NCI-H510A (cell line): ENCODE results near the gene RNF207.
"Not testable (repeated sequence)": the region's sequence is repeated elsewhere in the genome, so short reads cannot be mapped to it uniquely, and the experiment has no call there.

Source experiments
- DNase-seq: peaks from one replicate; lab custom pipeline; 2025; lab: John Stamatoyannopoulos, UW

RNF207 gene

DNA sequence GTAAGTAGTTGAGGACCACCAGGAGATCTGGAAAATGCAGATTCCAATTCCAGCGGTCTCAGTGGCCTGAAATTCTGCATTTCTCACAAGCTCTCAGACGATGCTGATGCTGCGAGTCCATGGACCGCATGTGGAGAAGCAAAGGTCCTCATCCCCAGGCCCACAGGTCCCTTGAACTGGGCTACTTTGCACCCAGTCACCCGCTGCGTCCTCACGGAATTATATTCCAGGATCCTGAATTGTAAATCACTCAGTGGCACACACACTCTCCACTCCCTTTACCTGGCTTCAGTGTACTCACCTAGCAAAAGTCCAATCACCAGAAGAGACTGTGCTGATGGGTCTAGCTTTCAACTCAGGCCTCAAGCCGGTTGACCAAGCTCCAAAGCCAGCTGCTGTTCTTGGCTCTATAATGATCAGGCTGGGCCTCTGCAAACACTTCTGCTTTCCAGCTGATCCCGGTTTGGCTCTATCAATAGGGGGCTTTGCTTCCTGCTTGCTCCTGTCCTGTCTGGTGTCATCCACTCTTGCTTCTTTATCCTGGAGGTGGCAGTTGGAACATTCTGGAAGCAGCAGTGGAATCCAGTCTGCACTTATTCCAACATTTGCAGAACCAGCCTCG, 5.6 kb upstream of the RNF207 start:
- peak; percentile 66 for DNase-seq

DNA sequence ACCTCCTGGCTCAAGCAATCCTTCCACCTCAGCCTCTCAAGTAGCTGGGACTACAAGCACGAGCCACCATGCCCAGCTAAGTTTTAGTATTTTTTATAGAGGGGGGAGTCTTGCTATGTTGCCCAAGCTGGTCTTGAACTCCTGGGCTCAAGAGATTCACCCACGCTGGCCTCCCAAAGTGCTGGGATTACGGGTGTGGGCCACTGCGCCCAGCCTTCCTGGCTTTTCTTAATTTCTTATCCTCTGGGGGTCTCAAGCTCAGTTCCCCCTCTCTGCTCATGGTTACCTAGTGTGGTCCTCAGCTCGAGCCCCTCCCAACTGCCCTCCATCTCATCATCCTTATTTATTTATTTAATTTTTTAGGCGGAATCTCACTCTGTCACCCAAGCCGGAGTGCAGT, 3.7 kb upstream of the RNF207 start:
- DNase-seq: no peak

DNA sequence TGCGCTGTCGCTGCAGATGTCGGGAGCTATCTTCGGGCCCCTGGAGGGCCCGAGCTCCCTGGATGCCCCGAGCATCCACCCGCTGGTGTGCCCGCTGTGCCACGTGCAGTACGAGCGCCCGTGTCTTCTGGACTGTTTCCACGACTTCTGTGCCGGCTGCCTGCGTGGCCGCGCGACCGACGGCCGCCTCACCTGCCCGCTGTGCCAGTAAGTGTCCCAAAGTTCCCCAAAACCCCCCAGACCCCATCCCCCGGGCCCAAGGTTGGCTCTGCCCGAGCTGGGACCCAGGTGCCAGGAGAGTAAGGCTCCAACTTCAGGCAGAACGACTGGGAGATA, 569 bp downstream of the RNF207 start:
- no peak for DNase-seq

DNA sequence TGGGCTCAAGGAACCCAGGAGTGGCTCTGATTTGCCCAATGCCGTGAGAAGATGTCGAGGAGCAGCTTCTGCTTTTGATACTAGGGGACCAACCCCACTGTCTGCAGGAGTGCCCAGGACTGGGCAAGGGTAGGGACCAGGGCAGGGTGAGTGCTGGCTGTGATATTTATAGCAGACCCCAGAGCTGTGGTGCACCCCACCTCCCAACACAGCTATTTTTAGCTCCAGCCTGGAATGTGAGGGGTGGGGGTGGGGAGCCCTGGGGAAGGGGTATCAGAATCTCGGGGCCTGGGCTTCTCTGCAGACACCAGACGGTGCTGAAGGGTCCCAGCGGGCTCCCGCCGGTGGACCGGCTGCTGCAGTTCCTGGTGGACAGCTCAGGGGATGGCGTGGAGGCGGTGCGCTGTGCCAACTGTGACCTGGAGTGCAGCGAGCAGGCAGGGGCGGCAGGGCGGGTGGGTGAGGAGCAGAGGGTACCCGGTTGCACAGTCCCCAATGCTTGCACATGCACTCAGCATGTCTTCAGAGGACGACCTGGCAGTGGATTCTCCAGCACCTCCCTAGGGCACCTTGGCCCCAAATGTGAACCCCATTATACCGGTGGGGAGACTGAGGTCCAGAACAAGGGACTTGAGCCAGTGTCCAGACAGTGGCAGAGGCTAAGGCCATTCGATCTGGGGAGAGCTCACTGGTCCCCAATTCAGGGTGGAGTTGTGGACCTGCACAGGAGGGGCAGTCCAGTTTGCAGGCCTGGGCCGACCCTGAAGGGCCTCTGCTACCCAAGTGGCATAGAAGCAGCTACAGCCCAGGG, 1.4 kb downstream of the RNF207 start:
- no peak for DNase-seq

DNA sequence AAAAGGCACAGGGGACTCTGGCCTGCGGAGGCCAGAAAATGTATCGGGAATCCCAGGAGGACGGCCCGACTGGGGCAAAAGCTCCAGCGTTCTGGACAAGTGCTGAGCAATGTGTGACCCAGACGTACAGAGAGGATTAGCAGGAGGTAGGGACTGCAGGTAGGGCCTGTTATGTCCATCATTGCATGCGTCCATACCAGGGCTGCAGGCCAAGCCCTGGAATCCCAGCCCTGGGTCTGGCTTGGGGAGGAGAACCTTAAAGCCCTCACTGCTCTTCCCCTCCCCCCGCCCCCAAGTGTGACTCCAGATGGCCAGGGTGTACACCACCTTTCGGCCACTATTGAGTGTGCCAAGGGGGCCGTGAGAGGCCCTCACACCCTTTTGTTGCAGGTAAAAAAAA, 2.0 kb downstream of the RNF207 start:
- no peak for DNase-seq

DNA sequence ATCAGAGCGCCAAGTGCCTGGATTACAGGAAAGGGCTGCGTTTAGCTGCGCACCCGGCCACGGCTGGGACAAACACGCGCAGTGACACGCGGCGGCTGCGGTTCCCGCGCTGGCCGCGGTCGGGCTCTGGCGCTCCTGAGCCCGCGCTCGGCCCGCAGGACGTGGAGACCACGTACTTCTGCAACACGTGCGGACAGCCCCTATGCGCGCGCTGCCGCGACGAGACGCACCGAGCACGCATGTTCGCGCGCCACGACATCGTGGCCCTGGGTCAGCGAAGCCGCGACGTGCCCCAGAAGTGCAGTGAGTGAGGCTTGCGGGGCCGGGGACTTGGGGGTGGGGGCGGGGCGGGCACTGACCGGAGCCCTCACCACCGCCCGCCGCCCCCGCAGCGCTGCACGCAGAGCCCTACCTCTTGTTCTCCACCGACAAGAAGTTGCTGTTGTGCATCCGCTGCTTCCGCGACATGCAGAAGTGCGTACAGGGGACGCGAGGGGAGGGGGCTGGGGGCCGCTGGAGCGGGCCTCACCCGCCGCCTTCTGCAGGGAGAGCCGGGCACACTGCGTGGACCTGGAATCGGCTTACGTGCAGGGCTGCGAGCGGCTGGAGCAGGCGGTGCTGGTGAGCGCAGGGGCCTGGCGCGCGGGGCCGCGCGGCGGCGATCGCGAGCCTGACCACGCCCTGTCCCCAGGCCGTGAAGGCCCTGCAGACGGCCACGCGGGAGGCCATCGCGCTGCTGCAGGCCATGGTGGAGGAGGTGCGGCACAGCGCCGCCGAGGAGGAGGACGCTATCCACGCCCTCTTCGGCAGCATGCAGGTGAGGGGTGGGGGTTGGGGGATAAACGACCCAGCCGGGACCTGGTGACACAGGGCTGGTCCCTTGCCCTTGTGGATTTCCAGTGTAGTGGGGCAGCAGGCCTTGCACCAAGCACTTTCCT, 3.1 kb downstream of the RNF207 start:
- DNase-seq: peak; percentile 74

DNA sequence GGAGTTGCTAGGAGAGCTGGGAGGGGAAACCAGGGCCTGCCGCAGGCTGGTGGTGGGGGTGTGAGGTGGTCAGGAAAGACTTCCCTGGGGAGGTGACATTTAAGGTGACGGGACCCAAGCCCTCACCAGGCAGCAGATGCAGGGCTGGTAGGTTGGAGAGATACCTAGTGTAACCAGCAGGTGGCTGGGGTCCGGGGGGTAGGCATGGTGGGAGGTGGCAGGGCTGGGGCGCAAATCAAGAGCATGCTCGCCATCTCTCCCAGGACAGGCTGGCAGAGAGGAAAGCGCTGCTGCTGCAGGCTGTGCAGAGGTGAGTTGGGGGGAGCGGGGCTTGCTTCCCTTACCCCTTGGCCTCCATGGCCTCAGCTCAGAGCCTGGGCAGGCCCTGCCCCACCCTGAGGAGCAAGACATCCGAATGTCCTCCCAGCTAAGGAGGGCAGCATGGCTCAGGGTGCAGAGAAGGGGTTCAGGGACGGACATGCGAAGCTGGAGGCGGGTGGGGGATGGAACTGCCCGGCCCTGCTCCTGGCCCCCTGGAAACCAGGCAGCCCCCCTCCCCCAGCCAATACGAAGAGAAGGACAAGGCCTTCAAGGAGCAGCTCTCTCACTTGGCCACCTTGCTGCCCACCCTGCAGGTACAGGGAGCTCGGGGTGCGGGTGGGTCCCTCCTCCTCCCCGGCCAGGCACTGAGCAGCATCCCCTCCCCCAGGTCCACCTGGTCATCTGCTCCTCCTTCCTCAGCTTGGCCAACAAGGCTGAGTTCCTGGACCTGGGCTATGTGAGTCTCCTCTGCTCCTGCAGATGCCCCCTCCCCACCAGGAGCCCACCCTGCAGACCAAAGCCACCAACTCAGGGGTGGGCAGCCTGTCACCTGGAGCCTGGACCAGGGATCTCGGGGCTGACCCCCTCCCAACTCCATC, 4.0 kb downstream of the RNF207 start:
- peak; percentile 59 for DNase-seq

DNA sequence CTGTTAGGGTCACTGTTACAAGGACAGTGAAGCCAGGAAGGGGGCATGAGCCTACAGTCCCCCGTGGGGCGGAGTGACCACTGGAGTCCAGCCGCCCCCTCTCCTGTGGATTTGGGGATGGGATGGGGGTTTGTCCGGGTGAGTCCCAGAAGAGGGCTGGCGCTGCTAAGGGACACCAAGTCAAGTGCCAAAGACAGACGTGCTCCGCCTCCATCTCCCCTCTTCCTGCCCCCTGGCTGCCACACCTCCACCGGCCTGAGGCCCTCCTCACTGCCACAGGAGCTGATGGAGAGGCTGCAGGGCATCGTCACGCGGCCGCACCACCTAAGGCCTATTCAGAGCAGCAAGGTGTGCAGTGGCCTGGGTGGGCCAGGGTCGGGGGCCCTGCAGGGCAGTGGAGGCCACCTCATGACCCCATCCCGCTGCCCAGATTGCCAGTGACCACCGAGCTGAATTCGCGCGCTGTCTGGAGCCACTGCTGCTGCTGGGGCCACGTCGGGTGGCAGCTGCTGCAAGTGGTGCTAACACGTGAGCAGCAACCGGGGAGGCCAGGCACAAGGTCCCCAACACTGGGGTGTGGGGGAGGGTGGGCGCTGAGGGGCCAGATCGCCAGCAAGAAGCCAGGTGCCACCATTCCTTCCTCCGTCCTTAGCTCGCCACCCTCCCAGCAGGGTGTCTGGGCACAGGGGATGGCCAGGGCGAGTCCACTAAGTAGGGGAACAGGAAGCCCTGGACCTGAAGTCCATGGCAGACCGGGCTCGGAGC, 4.9 kb downstream of the RNF207 start:
- no peak for DNase-seq

DNA sequence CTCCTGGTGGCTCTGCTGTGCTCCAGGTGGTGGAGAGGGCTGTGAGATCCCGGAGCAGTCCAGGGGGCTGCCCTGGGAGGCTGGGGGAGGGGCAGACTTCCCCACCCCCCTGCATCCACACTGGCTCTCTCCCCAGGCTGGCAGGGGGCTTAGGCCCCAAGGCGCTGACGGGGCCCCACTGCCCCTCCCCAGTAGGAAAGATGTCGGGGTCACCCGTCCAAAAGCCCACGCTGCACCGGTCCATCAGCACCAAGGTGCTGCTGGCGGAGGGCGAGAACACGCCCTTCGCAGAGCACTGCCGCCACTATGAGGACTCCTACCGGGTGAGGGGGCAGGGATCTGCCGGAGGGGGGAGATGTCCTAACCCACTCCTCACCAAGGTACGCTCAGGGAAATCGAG, 5.8 kb downstream of the RNF207 start:
- no peak for DNase-seq

DNA sequence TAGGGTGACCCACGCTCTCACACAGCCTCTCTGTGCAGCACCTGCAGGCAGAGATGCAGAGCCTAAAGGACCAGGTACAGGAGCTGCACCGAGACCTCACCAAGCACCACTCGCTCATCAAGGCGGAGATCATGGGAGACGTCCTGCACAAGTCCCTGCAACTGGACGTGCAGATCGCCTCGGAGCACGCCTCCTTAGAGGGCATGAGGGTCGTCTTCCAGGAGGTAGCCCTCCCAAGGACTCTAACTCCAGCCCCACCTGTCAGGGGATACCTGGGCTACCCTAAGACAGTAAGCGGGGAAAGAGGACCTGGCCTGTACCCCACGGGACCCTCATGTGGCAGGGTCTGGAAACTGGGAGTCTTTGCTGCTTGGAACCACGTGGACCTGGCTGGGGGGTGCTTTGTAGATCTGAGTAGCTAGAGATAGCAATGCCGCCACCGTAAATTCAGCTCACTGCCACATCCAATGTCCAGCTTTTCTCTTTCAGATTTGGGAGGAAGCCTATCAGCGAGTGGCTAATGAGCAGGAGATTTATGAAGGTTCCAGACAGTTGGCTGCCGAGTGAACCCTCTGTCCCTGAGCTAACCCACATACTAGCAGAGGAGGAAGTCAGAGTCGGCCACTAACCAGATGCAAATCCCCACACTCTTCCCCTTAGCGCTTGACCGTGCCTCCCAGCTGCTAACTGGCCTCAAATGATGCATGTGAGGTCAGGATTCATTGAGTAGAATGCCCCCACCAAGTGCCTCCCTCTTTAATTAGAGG, 6.5 kb downstream of the RNF207 start:
- DNase-seq: no peak

DNA sequence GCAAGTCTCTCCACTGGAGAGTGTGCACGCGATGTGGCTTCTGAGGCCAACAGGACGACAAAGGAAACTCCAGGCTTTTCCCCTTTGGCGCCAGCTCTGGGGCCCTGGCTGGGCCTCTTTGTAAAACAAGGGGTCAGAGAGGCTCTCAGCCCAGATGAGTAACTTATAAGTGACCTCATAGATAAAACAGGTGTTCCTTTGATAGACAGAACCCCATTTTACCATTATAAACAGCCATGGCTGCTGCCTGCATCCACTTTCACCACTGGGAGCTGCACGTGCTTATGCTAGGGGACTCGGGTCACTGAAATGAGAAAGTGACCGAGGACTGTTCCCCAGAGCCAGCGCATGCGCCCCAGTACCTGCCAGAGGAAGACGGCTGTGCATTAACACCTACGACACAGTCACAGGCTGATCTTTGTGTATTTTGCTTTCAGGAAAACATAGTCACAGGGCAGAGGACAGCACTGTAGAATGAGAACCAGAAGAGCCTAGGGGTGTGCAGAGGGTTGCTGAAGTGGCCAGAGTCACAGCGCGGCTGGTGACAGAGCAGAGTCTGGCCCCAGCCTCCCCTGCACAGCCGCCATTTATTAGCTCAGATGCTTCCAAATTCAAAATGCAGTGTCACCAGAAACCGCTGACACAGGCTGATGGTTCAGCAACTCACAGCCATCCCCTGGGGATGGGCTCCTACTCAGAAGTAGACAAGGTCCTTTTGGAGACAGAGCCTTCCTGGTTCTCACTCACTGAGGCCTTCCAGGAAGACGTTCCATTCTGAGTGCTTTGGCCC, 12.7 kb downstream of the RNF207 start:
- no peak for DNase-seq

DNA sequence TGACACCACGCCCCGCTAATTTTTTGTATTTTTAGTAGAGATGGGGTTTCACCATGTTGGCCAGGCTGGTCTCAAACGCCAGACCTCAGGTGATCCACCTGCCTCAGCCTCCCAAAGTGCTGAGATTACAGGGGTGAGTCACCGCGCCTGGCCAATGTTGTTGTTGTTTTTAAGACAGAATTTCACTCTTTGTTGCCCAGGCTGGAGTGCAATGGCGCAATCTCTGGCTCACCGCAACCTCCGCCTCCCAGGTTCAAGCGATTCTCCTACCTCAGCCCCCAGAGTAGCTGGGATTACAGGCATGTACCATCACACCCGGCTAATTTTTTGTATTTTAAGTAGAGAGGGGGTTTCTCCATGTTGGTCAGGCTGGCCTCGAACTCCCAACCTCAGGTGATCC, 13.7 kb downstream of the RNF207 start:
- DNase-seq: not testable (repeated sequence)

DNA sequence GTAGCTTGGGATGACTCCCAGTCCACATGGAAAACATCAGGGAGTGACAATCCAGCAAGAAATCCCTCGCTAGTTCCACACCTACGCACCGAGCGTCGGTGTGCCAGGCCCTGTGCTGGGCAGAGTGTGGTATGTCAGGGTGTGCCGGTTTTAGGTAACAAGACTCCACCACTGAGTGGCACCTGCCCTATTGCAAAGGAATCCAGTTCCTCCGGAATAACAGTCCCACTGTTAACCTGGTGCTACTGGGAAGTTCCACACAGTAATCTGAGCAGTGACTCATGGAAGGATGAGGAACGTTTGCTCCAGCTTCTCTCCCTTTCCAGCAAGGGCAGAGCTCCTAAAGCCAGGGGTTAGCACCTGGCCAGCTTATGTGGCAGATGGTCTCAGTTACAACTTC, 14.3 kb downstream of the RNF207 start:
- DNase-seq: no peak

DNA sequence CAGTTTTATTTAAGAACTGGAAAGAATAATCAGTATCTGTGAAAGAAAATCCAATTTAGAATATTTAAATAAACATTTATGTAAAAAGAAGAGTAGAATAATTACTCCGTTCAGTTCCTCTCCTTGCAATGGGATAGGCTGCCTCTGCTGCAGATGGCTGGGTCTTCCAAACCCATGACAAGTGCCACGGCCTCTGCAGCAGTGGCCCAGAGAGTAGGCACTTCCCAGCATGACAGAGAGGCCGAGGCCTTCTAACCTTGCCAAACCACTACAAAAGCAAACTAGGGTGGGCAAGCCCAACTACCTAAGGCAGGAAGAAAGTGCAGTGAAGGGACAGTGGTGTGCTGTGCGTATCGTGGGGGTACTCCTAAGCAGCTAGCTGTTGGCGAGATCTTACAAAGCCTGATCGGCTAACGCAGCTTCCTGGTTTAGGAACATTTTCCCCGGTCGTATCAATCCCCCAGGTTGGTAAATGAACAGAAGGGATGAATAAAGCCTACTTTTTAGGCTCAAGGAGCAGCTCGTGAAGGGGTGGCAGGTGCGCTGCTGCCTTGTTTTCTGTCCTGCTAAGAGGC, 15.4 kb downstream of the RNF207 start:
- no peak for DNase-seq

DNA sequence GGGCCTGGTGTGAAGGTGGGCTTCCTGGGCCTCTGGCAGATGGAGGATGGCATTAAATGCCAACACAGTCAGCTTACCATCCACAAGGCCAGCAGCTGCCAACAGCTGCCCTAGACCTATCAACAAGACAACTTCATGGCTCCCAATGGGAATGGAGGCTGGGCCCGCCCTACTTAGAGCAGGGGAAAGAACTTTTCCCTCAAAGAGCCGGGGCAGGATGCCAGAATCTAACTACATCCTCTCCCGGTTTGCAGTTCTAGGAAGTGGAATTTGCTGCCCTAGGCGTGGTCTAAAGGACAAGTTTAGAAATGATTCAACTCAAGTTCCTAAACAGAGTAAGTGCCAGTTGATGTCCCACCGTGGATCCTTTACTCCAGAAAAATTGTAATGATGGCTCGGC, 16.7 kb downstream of the RNF207 start:
- no peak for DNase-seq

DNA sequence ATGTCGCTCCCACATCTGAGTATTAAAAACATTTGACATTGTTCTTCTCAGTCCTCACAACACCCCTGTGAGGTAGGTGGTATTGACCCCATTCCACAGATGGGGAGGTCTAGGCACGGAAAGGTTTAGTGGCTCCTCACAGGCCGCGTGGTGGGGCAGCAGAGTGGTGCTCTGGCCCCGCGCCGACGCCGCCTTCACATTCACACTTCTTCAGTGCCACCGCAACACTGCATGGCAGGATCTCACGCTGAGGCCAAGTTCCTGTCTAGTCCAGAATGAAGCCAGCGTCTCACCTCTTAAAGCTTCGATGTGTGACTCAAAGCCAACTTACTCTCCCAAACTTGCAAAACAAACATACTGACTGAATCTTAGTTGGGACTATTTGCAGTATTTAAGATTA, 17.7 kb downstream of the RNF207 start:
- DNase-seq: no peak

DNA sequence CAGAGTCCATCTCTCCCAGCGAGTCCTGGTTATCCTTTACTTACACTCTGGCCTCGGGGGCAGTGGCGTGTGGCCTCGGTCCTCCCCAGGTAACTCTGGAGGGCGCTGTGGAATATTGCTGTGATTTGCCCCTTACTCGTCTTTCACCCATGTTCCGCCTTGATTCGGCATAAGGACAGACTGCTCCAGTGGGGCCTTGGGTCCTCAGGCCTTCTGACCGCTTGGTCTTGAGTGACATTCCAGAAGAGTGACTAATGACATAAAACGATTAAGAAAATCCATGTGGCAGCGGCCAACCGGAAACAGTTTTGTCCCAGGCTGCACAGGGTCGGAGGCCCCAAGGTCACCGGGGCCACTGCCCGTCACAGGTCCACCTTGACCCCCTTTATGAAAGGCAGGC, 18.8 kb downstream of the RNF207 start:
- no peak for DNase-seq

DNA sequence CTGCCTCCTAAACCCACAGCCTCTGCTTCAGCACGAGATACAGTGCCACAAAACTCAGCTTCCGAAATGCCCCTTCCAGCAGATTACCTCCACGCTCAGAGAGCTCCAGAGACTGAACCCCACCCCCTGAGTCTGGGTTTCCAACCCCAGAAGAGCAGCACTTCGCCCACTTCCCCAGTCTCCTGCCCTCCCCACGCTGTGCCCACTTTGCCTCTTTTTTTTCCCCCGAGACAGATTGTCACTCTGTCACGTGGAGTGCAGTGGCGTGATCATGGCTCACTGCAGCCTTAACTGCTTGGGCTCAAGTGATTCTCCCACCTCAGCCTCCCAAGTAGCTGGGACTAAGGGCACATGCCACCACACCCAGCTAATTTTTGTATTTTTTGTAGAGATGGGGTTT, 19.7 kb downstream of the RNF207 start:
- no peak for DNase-seq

DNA sequence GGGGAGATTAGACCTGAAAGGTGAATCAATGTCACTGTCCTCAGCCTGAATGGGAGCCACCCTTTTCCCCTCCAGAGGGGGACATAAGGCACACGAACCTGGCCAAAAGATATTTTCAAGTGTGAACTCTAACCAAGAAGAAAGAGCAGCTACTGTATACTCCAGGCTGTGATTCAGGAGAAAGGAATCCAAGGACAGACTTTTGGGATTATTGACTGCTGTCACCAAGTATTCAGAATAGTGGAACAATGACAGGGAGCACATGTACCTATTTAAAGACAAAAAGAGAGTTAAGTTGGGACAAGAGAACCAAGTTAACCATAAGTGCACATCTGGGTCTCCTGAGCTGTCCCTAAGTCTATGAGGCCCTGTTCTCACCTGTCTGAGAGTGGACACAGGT, 27.5 kb downstream of the RNF207 start:
- no peak for DNase-seq
